Rectal smooth muscle tissue (tissue), 1 donor: ENCODE results near the gene TOMM6.

ENCODE experiments used
- H3K27ac ChIP-seq: one replicate; pipeline ENCODE4 v1.7.0; 2013; ENCODE audit warnings: low read depth, low read length, inconsistent platforms
- H3K27me3 ChIP-seq: one replicate; pipeline ENCODE4 v1.7.0; 2013; ENCODE audit warnings: low read length; ENCODE audit not compliant: control insufficient read depth, insufficient read depth
- H3K36me3 ChIP-seq: one replicate; pipeline ENCODE4 v1.7.0; 2013; ENCODE audit warnings: low read length; ENCODE audit not compliant: control insufficient read depth, insufficient read depth
- H3K4me1 ChIP-seq: one replicate; pipeline ENCODE4 v1.7.0; 2013; ENCODE audit warnings: low read length; ENCODE audit not compliant: control insufficient read depth, insufficient read depth
- H3K4me3 ChIP-seq: one replicate; pipeline ENCODE4 v1.7.0; 2013; ENCODE audit warnings: low read length
- H3K9ac ChIP-seq: one replicate; pipeline ENCODE4 v1.7.0; 2013; ENCODE audit warnings: low read length

TOMM6 gene

DNA sequence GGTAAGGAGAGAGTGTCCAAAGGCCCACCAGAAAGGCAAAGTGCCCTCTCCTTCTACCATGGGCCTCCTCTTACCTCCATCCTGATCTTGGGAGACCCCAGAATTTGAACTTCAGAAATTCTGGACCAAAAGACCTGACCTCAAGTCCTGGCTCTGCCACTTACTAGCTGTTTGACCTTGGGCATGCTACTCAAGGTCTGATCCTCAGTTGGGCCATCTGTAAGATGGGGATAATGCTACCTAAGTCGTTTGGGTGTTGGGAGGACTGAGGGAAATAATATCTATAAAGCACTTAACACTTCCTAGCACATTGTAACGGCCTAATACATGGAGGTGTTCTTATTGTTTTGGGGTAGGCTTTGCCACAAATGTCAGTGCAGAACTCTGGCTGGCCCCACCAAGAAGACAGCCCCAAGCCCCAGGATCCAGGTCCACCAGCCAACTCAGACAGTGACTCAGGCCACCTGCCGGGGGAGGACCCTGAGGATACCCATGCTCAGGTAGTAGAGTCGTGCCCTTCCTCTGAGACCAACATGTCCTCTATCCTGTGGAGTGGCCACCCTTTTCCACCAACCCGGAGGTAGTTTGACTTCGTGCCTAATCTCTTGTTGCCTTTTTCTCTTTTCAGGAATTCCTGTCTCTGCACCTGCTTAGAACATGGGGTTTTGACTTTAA, 4.3 kb upstream of the TOMM6 start:
- Histone ChIP-seq H3K4me3 (no peak overlapping the region), H3K9ac (no peak overlapping the region), H3K27me3 (no peaks in the 10 kb centered on the region), H3K36me3 (peaks cover 4% of the 10 kb centered on the region), H3K27ac (no peak overlapping the region), H3K4me1 (peaks cover 14% of the 10 kb centered on the region)

DNA sequence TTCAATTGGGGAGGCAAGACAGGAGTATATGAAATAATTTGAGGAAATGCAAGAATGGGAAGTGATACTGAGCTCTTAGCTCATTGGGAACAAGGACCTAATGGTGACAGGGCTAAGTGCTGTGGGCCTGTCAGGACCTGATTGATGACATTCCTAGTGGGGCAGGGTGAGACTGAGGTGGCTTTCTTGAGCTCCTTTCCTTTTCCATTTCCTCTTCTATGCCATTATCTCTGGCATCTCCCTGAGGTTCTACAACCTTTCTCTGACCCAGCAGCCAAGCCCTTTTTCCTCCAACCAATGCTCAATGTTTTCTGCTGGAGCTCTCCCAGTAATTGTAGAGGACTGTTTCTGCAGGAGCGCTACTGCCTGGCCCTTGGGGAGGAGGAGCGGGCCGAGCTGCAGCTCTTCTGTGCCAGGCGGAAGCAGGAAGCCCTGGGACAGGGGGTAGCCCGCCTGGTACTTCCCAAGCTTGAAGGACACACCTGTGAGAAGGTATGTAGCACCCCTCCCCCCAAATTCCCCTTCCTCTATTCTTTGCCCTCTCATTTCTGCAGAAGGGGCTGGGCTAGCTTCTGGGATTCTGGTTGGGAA, 2.8 kb upstream of the TOMM6 start:
- Histone ChIP-seq H3K9ac (no peak overlapping the region), H3K36me3 (peaks cover 6% of the 10 kb centered on the region), H3K4me3 (no peak overlapping the region), H3K27ac (no peak overlapping the region), H3K27me3 (no peaks in the 10 kb centered on the region), H3K4me1 (peaks cover 7% of the 10 kb centered on the region)

DNA sequence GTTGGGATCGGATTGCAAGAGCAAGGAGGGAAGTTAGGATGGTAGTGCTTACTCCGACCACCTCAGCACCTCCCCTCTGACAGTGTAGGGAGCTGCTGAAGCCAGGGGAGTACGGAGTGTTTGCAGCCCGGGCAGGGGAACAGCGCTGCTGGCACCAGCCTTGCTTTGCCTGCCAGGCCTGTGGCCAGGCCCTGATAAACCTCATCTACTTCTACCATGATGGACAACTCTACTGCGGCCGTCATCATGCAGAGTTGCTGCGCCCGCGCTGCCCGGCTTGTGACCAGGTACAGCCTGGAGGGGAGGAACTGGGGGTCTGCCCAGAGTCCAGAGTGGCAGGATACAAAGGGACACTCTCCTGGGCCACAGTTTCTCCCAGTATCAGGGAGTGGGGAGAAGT, 2.2 kb upstream of the TOMM6 start:
- Histone ChIP-seq H3K4me3 (no peak overlapping the region), H3K27ac (no peak overlapping the region), H3K4me1 (peaks cover 7% of the 10 kb centered on the region), H3K9ac (no peak overlapping the region), H3K36me3 (peaks cover 9% of the 10 kb centered on the region), H3K27me3 (no peaks in the 10 kb centered on the region)

DNA sequence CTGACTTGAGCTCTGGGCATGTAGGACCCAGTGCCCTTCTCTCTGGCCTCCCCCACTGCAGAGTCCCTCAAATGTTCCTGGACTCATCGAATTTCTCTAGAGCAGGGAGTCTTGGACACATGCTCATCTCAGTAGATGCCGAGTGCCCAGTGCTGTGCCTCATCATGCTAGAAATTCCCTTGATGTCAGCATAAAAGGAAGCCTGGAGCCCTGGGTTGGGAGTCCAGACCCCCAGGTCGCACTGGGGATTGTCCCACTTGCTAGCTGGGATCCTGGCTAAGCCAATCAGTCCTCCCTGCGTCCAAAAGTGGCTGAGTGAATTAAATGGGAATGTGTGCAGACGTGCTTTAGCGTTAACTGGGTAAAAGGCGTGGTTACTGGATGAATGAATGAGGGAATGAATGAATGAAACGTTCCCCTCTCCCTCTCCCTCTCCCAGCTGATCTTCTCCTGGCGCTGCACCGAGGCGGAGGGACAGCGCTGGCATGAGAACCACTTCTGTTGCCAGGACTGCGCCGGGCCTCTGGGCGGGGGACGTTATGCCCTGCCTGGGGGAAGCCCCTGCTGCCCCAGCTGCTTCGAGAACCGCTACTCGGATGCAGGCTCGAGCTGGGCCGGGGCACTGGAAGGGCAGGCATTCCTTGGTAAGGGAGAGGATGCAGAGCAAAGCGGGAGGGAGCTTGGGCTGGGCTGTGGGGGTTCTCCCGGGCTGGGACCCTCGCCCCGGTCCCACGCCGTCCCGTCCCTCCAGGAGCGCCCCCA, 1.6 kb upstream of the TOMM6 start:
- peak overlapping the region; percentile 63 for H3K4me3 ChIP-seq
- peaks cover 7% of the 10 kb centered on the region for H3K4me1 ChIP-seq
- H3K9ac ChIP-seq, result no peak overlapping the region
- no peaks in the 10 kb centered on the region for H3K27me3 ChIP-seq
- H3K27ac ChIP-seq, result peak overlapping the region; percentile 42
- peaks cover 12% of the 10 kb centered on the region for H3K36me3 ChIP-seq

DNA sequence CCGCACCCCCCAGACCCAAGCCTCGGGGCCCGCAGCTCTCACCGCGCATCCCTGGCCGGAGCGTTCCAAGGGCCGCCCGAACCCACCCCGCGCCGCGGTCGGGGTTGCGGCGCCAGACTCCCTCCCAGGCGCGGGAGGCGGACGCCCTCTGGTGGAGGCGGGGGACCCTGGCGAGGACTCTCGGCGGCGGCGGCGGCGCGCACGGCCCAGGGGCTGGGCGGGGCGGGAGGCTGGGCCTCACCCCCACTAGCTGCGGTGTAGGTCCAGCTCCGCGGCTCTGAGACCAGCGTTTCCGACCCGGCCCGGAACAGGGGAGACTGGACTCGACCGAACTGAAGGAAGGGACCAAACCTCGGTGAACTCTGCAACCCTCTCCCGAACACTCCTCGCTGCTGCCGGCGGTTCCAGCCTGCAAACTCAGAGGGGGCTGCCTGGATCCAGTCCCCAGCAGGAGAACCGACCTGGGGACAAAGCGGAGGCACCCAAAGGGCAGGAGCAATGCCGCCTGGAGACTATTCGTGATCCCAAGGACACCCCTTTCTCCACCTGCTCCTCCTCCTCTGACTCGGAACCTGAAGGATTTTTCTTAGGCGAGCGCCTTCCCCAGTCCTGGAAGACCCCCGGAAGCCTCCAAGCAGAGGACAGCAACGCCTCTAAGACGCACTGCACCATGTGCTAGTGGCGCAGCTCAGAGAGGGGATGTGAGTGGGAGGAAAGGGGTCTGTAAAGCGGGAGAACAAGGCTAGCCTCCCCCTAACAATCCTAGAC, 859 bp upstream of the TOMM6 start:
- Histone ChIP-seq H3K36me3 (peaks cover 16% of the 10 kb centered on the region), H3K27me3 (no peaks in the 10 kb centered on the region), H3K4me1 (peaks cover 2% of the 10 kb centered on the region), H3K27ac (peak overlapping the region; percentile 98), H3K4me3 (peak overlapping the region; percentile 97), H3K9ac (peak overlapping the region; percentile 98)

DNA sequence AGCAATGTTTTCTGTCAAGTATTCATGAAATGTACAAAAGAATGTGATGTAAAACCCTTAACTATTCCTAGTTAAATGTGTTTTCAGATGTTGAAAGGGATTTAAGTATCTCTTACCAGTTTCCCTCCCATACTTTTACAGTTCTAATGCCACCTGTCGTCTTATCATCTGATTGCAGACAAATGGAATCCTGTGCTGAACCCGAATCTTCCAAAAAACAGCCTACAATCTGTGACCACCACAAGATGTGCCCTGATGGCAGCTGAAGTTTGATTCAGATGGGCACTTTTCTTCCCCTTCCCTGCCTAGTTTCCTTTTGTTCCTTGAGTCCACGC, 1.9 kb downstream of the TOMM6 start:
- Histone ChIP-seq H3K4me3 (no peak overlapping the region), H3K4me1 (peaks cover 2% of the 10 kb centered on the region)

DNA sequence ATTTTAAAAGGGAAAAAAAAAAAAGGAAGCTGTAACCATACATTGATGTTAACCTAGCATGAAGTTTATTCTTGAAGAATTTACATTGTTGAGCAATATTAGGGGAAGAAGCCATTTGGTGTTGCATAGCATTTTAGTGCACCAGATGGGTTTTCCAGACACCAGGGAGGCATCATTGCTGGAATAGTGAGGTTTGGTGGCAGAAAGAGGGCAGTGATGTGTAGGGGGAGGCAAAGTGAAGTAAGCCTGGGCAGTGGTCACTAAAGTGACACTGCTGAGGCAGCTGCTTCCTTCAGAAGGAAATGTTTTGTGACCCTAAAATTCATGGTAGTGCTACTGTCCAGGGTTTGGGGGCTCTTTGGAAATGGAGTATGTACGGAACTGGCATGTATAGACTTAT, 2.6 kb downstream of the TOMM6 start:
- H3K4me1 ChIP-seq, result peaks cover 2% of the 10 kb centered on the region
- H3K36me3 ChIP-seq, result peaks cover 26% of the 10 kb centered on the region

More for the DNA sequence above, 1.9 kb downstream of the TOMM6 start:
- Histone ChIP-seq H3K9ac (no peak overlapping the region), H3K27ac (no peak overlapping the region), H3K27me3 (no peaks in the 10 kb centered on the region), H3K36me3 (peaks cover 22% of the 10 kb centered on the region)

DNA sequence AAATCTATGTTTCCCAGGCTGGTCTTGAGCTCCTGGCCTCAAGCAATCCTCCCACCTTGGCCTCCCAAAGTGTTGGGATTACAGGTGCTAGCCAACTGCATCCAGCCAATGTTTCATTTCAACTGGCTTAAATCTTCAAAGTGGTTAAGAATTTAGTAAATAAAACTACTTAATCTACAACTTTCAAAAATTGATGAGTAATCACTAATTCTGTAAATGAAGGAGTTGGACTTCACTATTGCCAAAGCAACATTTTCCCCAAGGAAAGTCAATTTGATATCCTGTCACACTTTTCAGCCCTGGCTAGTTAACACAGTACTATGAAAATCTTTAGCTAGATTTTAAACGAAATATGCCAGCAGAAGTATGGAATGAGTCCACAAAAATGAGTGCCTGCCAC, 3.8 kb downstream of the TOMM6 start:
- Histone ChIP-seq H3K27me3 (no peaks in the 10 kb centered on the region), H3K4me1 (no peaks in the 10 kb centered on the region), H3K27ac (no peak overlapping the region), H3K9ac (no peak overlapping the region), H3K4me3 (no peak overlapping the region), H3K36me3 (peaks cover 27% of the 10 kb centered on the region)

More for the DNA sequence above, 2.6 kb downstream of the TOMM6 start:
- no peaks in the 10 kb centered on the region for H3K27me3 ChIP-seq
- no peak overlapping the region for H3K27ac ChIP-seq
- no peak overlapping the region for H3K4me3 ChIP-seq
- no peak overlapping the region for H3K9ac ChIP-seq

DNA sequence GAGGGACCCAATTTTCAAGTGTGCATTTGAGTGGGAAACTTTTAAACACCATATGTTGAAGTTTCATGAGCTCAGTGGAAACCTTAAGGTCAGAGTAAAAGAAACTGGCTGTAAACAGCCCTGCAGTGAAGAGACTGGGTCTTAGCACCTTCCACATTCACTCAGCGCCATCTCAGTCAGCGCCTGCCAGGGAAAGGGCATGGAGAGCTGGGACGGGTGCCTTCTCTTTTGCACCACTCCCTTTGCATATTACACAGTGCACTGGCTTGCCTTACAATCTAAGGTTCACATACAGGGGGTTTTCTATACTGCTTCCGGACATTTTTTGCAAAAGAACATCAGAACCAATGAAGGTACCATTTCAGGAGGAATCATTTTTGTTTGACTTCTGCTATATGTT, 4.5 kb downstream of the TOMM6 start:
- no peak overlapping the region for H3K27ac ChIP-seq

DNA sequence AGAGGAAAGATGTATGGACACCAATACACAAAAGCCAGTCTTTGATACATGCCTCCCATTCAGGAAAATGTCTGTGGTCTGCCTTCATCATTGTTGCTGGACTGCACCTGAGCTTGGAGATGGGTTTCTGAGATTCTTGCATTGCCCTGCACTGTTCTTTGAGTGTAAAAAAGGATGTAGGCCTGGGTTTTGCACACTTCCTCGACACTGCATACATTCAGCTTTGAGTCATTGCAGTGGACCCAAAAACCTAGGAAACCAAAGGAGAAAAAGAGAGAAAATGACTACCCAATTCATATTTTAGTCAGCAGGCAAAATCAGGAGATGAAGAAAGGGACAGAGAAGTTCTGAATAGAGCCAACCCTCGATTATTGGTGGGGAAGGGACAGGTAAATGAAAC, 9.0 kb downstream of the TOMM6 start:
- Histone ChIP-seq H3K4me3 (no peak overlapping the region), H3K27me3 (no peaks in the 10 kb centered on the region), H3K36me3 (peaks cover 16% of the 10 kb centered on the region), H3K9ac (no peak overlapping the region), H3K4me1 (no peaks in the 10 kb centered on the region), H3K27ac (no peak overlapping the region)

More for the DNA sequence above, 4.5 kb downstream of the TOMM6 start:
- Histone ChIP-seq H3K4me1 (no peaks in the 10 kb centered on the region), H3K9ac (no peak overlapping the region), H3K36me3 (peaks cover 27% of the 10 kb centered on the region), H3K27me3 (no peaks in the 10 kb centered on the region), H3K4me3 (no peak overlapping the region)

DNA sequence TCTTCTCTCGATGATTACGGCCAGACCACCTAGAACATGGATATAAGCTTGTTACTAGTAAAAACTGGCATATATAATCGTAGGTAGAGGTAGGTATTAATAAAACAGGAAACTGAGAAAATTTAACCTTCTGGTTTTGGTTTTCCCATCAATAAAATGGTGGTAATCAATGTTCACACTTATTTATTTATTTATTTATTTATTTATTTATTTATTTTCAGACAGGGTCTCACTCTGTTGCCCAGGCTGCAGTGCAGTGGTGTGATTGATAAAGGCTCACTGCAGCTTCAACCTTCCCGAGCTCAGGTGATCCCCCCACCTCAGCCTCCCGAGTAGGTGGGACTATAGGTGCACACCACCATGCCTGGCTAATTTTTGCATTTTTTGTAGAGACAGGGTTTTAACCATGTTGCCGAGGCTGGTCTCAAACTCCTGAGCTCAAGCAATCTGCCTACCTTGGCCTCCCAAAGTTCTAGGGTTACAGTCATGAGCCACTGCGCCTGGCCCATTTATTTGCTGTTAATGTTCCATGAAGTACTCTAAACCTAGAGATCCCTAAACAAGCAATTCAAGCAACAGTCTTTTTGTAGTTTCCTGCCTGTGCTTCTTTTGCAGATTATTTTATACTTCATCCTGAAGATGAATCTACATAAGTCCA, 11.5 kb downstream of the TOMM6 start:
- Histone ChIP-seq H3K36me3 (peaks cover 8% of the 10 kb centered on the region), H3K4me3 (no peak overlapping the region), H3K9ac (no peak overlapping the region), H3K27me3 (no peaks in the 10 kb centered on the region), H3K4me1 (no peaks in the 10 kb centered on the region), H3K27ac (no peak overlapping the region)

DNA sequence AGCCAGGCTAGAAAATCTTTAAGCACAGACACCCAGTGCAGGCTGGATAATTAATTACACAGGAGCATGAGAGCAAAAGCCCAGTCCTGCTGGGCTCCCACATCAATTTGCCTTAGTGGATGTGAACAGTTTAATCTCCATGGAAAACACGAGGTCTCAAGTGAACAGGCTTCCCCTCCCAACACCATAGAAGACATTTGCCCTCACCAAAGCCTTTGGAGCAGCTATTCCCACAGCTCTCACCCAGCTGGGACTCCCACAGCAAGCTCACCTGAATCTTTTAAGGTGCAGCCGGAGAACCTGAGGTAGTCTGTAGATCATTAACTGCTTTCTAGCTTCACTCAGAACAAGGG, 12.0 kb downstream of the TOMM6 start:
- Histone ChIP-seq H3K4me1 (no peaks in the 10 kb centered on the region), H3K27me3 (no peaks in the 10 kb centered on the region), H3K4me3 (no peak overlapping the region), H3K36me3 (peaks cover 8% of the 10 kb centered on the region), H3K27ac (no peak overlapping the region), H3K9ac (no peak overlapping the region)
